HCT116 (cell line): Measurements from ENCODE around the gene DHX34.
A peak's percentile ranks its signal among the peaks of the same experiment; 100 is the strongest.

Experiments used
- EZH2 ChIP-seq: fragments of 200-600 bp; sonication (generic); IDR thresholded peaks from 2 replicates; pipeline ENCODE4 v1.6.1; 2017; ENCODE audit warnings: antibody characterized with exemption, mixed run types
- POLR2A ChIP-seq: IDR thresholded peaks from 2 replicates; pipeline ENCODE4 v1.7.0; 2011; ENCODE audit warnings: borderline replicate concordance; ENCODE audit not compliant: insufficient read depth, insufficient read length; ENCODE audit errors: extremely low read depth
- POLR2AphosphoS5 ChIP-seq: IDR thresholded peaks from 2 replicates; pipeline ENCODE4 v1.6.1; 2011; ENCODE audit warnings: mild to moderate bottlenecking, low read depth, low read length, moderate library complexity
- SIN3A ChIP-seq: IDR thresholded peaks from 2 replicates; pipeline ENCODE4 v1.6.1; 2012; ENCODE audit warnings: low read depth
- TCF7L2 ChIP-seq: IDR thresholded peaks from 2 replicates; pipeline ENCODE4 v1.7.0; 2011; ENCODE audit warnings: borderline replicate concordance, inconsistent platforms; ENCODE audit not compliant: insufficient read depth, insufficient read length; ENCODE audit errors: extremely low read depth
- TF ChIP-seq, protein P1 (sequence below), 3 experiments: fragments of 200-600 bp in 1 of 3; sonication (generic) in 1 of 3; IDR thresholded peaks in 2 of 3; conservative IDR thresholded peaks in 1 of 3; 2 replicates each; pipeline ENCODE4 v1.5.1; 2012 to 2017; ENCODE audit warnings: low read depth in 2 of 3, low read length in 2 of 3, antibody characterized with exemption in 1 of 3, borderline replicate concordance in 1 of 3, control low read depth in 1 of 3, mild to moderate bottlenecking in 1 of 3, mixed read lengths in 1 of 3, mixed run types in 1 of 3, moderate library complexity in 1 of 3; ENCODE audit not compliant: insufficient read depth in 1 of 3
- TF ChIP-seq, protein P2 (sequence below): IDR thresholded peaks from 2 replicates; pipeline ENCODE4 v1.6.1; 2012

DNA sequence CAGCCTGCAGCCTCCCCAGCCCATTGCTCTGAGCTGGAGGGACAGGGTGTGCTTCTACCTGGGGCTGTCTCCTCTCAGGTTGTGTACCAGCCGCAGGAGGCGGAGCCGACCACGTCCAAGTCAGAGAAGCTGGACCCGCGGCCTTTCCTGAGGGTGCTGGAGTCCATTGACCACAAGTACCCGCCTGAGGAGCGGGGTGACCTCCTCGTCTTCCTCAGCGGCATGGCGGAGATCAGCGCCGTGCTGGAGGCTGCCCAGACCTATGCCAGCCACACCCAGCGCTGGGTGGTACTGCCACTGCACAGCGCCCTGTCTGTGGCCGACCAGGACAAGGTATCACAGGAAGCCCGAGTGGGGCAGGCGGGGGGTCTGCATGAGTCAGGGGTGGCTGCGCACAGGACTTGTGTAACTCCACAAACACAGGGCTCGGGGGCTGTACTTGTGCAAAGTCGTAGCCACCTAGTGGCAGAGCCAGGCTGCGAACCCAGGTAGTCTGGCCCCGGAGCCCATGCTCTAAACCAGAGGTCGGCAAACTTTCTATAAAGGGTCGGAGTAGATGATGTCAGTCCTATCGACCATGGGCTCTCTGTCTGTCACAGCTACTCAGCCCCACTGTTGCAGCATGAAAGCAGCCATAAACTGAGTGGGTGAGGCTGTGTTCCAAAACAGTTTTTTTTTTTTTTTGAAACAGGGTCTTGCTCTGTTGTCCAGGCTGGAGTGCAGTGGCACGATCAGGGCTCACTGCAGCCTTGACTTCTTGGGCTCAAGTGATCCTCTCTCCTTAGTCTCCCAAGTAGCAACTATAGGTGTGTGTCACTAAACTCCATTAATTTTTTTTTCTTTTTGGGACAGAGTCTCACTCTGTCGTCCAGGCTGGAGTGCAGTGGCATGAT, 8.9 kb downstream of the DHX34 start:
- no peak for TF ChIP-seq POLR2A
- TF ChIP-seq, protein P1, sequence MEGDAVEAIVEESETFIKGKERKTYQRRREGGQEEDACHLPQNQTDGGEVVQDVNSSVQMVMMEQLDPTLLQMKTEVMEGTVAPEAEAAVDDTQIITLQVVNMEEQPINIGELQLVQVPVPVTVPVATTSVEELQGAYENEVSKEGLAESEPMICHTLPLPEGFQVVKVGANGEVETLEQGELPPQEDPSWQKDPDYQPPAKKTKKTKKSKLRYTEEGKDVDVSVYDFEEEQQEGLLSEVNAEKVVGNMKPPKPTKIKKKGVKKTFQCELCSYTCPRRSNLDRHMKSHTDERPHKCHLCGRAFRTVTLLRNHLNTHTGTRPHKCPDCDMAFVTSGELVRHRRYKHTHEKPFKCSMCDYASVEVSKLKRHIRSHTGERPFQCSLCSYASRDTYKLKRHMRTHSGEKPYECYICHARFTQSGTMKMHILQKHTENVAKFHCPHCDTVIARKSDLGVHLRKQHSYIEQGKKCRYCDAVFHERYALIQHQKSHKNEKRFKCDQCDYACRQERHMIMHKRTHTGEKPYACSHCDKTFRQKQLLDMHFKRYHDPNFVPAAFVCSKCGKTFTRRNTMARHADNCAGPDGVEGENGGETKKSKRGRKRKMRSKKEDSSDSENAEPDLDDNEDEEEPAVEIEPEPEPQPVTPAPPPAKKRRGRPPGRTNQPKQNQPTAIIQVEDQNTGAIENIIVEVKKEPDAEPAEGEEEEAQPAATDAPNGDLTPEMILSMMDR (IDR thresholded peaks at IDR 0.05 in 2 of 3, conservative IDR thresholded peaks at IDR 0.05 in 1 of 3; ENCODE audit: borderline replicate concordance in 1 of 3, insufficient read depth in 1 of 3, low read depth in 2 of 3, low read length in 2 of 3): peak in 2 of 3 experiments; percentile 51 to 58; a peak in 4 of 6 replicates
- TF ChIP-seq, protein P2, sequence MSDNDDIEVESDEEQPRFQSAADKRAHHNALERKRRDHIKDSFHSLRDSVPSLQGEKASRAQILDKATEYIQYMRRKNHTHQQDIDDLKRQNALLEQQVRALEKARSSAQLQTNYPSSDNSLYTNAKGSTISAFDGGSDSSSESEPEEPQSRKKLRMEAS: no peak
- no peak for TF ChIP-seq POLR2AphosphoS5
- TF ChIP-seq SIN3A: no peak
- no peak for TF ChIP-seq TCF7L2
- TF ChIP-seq EZH2: no peak
